A549 treated with ZK216348 at 1 μM for 4 hours (cell line): Measurements from ENCODE around the gene TMEM182. TPM values are rescaled to one million over a fixed set of nuclear protein-coding genes. Genes with fewer than 3 reads are reported as not detected.

Source experiments
- total RNA-seq: library from RNA; stranded (reverse); fragments of 200-300 nt; extraction: Qiagen RNA extraction; gene quantifications from 5 replicates; pipeline ENCODE4 v1.2.3, GENCODE V29; 2022; ENCODE audit warnings: low read depth

Gene TMEM182, protein sequence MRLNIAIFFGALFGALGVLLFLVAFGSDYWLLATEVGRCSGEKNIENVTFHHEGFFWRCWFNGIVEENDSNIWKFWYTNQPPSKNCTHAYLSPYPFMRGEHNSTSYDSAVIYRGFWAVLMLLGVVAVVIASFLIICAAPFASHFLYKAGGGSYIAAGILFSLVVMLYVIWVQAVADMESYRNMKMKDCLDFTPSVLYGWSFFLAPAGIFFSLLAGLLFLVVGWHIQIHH
- 3.5 to 5.6 TPM (median 4.5 TPM) in 5 replicates for total RNA-seq

DNA sequence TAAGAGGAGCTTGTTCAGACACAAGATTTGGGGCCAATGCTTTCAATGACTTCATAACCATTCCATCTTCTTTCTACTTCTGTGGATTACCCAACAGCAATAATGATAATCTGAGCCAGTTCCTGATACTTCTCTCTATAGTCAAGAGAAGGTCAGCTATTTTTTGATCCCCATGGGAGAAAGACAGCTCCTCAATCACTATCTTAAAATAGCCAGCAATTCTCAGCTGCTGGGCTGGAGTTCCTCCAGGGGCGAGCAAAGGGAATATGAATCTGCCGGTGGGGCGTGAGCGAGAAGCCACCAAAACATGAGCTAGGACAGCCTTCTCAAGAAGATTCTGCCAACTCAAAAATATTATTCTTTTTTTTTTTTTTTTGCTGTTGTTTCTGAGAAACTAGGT, at the start of gene TMEM182:
Gene TMEM182, plus strand, starts transcription at position 269 of the 400 bp plus-strand sequence. CDS start 187 bp downstream, outside the sequence.

Other genes starting within 250 kb of the TMEM182 start
- gene SLC9A2, start 142.5 kb upstream of the TMEM182 start, total RNA-seq = 2.5 to 3.6 TPM (median 3.0 TPM) in 5 replicates